ENCODE results near the gene TAS2R13.

Gene TAS2R13

DNA sequence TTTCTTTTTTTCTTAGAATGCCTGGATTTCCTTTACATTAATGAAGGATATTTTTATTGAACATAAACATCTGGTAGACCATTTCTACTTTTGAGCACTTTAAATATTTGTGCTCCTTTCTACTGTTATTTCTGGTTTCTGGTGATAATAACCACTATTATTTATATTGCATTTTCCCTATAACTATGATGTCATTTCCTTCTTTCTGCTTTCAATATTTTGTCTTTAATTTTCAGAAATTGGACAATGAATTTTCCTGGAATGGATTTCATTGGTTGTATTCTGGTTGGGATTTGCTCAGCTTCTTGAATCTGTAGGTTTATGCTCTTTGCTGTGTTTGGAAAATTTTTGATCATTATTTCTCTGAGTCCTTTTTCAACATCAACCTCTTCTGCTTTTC is 20.1 kb downstream of the TAS2R13 start:
- H3K79me1 ChIP-seq (ENCODE audit: low read depth, low read length): no peaks in the 10 kb centered on the region
- no peaks in the 10 kb centered on the region for H3K27me3 ChIP-seq (ENCODE audit: control insufficient read depth in 3 of 3, insufficient read depth in 3 of 3, low read depth in 1 of 3, low read length in 3 of 3)
- H2AK5ac ChIP-seq (ENCODE audit: low read depth, low read length): no peak overlapping the region

DNA sequence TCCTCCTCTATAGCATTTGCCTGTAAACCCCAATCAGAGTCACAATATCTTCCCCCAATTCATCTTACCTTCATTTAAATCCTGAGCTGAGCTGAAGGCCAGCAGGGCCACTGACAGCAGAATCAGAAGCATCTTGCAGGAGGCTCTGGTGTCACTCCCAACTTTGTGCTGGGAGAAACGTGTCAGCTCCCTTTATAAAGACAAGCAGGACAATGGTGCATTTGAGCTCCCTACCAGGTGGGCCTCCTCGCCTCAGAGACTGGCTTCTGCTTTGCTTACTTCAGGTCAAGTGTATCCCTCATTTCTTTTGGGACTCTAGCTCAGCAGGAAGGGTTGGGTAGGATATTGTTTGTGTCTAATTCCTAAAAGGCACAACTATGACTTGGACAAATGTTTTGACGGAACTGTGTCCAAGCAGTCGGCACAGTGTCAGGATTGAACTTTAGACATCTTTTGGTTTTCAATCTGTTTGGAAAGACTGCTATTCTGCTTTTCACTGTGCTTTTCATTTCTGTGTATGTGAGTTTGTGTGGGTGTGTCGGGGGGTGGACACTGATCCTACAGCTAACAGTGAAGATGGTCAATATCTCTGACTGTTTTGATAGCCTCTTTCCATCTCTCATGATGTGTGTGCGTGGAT is 25.2 kb downstream of the TAS2R13 start, which contains the start of gene PRH1:
PRH1 (minus strand) TSS at position 170 of the 640 bp plus-strand sequence; CDS start at position 132, 38 bp downstream.
- no peak within 1 kb of the TSS for H3K4me2 ChIP-seq (ENCODE audit: insufficient read depth, low read length, poor library complexity, severe bottlenecking)
- H3K27ac ChIP-seq (replicated peaks; ENCODE audit: low read length): no peak within 1 kb of the TSS
- no peaks in the 10 kb centered on the region for H3K27me3 ChIP-seq (ENCODE audit: control insufficient read depth in 3 of 3, insufficient read depth in 3 of 3, low read depth in 1 of 3, low read length in 3 of 3)
- no peak within 1 kb of the TSS for H3K14ac ChIP-seq (ENCODE audit: low read length)
- H2AK5ac ChIP-seq (ENCODE audit: low read depth, low read length): no peak within 1 kb of the TSS
- no CpG with 5 or more reads among the region's 6 CpGs for WGBS, 2 donors (ENCODE audit: extremely low coverage in 2 of 2, insufficient read length in 2 of 2, insufficient replicate concordance in 1 of 2)
- H3K4ac ChIP-seq (ENCODE audit: low read length): no peak within 1 kb of the TSS
- no peak within 1 kb of the TSS for H2BK15ac ChIP-seq (ENCODE audit: low read length)
- no peaks in the 10 kb centered on the region for H3K9me3 ChIP-seq (replicated peaks in 1 of 2; ENCODE audit: control insufficient read depth in 2 of 2, insufficient read depth in 1 of 2, low read depth in 1 of 2, low read length in 2 of 2)
- no peaks in the 10 kb centered on the region for H3K4me1 ChIP-seq (ENCODE audit: control insufficient read depth in 2 of 2, insufficient read depth in 1 of 2, low read depth in 1 of 2, low read length in 2 of 2)
- H3K9ac ChIP-seq (ENCODE audit: low read depth, low read length, poor library complexity): no peak within 1 kb of the TSS
- H3K4me3 ChIP-seq (ENCODE audit: low read length in 2 of 2): no peak within 1 kb of the TSS
- DNase-seq (ENCODE audit: low spot score): no peak
- H3K18ac ChIP-seq (ENCODE audit: low read length): no peak within 1 kb of the TSS
- H3K79me1 ChIP-seq (ENCODE audit: low read depth, low read length): no peaks in the 10 kb centered on the region
- H3K36me3 ChIP-seq (replicated peaks in 1 of 2; ENCODE audit: control insufficient read depth in 2 of 2, insufficient read depth in 2 of 2, low read length in 2 of 2): peaks cover 0 to 16% of the 10 kb centered on the region in 2 donors
- no peak within 1 kb of the TSS for H2AFZ ChIP-seq (ENCODE audit: low read length)
- no peak within 1 kb of the TSS for H2BK5ac ChIP-seq (ENCODE audit: low read length)
- no peak within 1 kb of the TSS for H2BK12ac ChIP-seq (ENCODE audit: low read length)
- H2BK120ac ChIP-seq (ENCODE audit: low read depth, low read length): no peak within 1 kb of the TSS
- H4K8ac ChIP-seq (ENCODE audit: low read depth, low read length): no peak within 1 kb of the TSS
- H3K23ac ChIP-seq (ENCODE audit: low read depth, low read length, poor library complexity): no peak within 1 kb of the TSS
- no peak within 1 kb of the TSS for H4K91ac ChIP-seq (ENCODE audit: low read depth, low read length, poor library complexity)

More for the DNA sequence above, 20.1 kb downstream of the TAS2R13 start:
- Histone ChIP-seq H4K91ac (ENCODE audit: low read depth, low read length, poor library complexity) (no peak overlapping the region), H3K36me3 (replicated peaks in 1 of 2; ENCODE audit: control insufficient read depth in 2 of 2, insufficient read depth in 2 of 2, low read length in 2 of 2) (no peaks in the 10 kb centered on the region), H2AFZ (ENCODE audit: low read length) (no peak overlapping the region), H3K27ac (replicated peaks; ENCODE audit: low read length) (no peak overlapping the region), H2BK120ac (ENCODE audit: low read depth, low read length) (no peak overlapping the region), H3K4me1 (ENCODE audit: control insufficient read depth in 2 of 2, insufficient read depth in 1 of 2, low read depth in 1 of 2, low read length in 2 of 2) (no peaks in the 10 kb centered on the region), H3K23ac (ENCODE audit: low read depth, low read length, poor library complexity) (no peak overlapping the region), H3K18ac (ENCODE audit: low read length) (no peak overlapping the region), H2BK15ac (ENCODE audit: low read length) (no peak overlapping the region), H3K4ac (ENCODE audit: low read length) (no peak overlapping the region), H3K9me3 (replicated peaks in 1 of 2; ENCODE audit: control insufficient read depth in 2 of 2, insufficient read depth in 1 of 2, low read depth in 1 of 2, low read length in 2 of 2) (no peaks in the 10 kb centered on the region), H3K9ac (ENCODE audit: low read depth, low read length, poor library complexity) (no peak overlapping the region), H4K8ac (ENCODE audit: low read depth, low read length) (no peak overlapping the region), H3K4me3 (ENCODE audit: low read length in 2 of 2) (no peak overlapping the region), H2BK12ac (ENCODE audit: low read length) (no peak overlapping the region), H2BK5ac (ENCODE audit: low read length) (no peak overlapping the region), H3K14ac (ENCODE audit: low read length) (no peak overlapping the region), H3K4me2 (ENCODE audit: insufficient read depth, low read length, poor library complexity, severe bottlenecking) (no peak overlapping the region)
- DNase-seq (ENCODE audit: low spot score): no peak

DNA sequence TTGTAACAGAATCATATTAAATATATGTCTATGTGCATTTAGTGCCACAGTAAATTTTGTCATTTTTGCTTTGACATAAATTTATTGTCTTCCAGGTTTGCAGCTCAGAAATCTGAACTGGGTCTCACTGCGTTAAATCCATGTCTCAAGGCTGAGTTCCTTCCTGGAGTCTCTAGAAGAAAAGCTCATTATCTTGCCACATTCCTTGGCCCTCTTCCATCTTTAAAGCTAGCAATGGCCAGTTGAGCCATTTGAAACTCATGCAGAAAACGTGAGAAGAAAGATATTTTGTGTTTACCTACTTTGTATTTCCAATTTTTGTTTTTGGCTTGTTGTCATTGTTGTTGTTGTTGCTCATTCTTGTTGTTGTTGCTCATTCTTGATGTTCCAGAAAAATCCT is 36.0 kb downstream of the TAS2R13 start:
- no peak for DNase-seq (ENCODE audit: low spot score)
- Histone ChIP-seq H2BK120ac (ENCODE audit: low read depth, low read length) (no peak overlapping the region), H3K4me3 (ENCODE audit: low read length in 2 of 2) (no peak overlapping the region), H3K79me1 (ENCODE audit: low read depth, low read length) (no peaks in the 10 kb centered on the region), H3K14ac (ENCODE audit: low read length) (no peak overlapping the region), H3K9ac (ENCODE audit: low read depth, low read length, poor library complexity) (no peak overlapping the region), H3K4me2 (ENCODE audit: insufficient read depth, low read length, poor library complexity, severe bottlenecking) (no peak overlapping the region), H2BK5ac (ENCODE audit: low read length) (no peak overlapping the region), H3K18ac (ENCODE audit: low read length) (no peak overlapping the region), H3K27me3 (ENCODE audit: control insufficient read depth in 3 of 3, insufficient read depth in 3 of 3, low read depth in 1 of 3, low read length in 3 of 3) (no peaks in the 10 kb centered on the region), H4K8ac (ENCODE audit: low read depth, low read length) (no peak overlapping the region), H2AK5ac (ENCODE audit: low read depth, low read length) (no peak overlapping the region), H2AFZ (ENCODE audit: low read length) (no peak overlapping the region), H3K4me1 (ENCODE audit: control insufficient read depth in 2 of 2, insufficient read depth in 1 of 2, low read depth in 1 of 2, low read length in 2 of 2) (no peaks in the 10 kb centered on the region), H2BK15ac (ENCODE audit: low read length) (no peak overlapping the region), H4K91ac (ENCODE audit: low read depth, low read length, poor library complexity) (no peak overlapping the region), H3K36me3 (replicated peaks in 1 of 2; ENCODE audit: control insufficient read depth in 2 of 2, insufficient read depth in 2 of 2, low read length in 2 of 2) (peaks cover 4 to 12% of the 10 kb centered on the region in 2 donors), H2BK12ac (ENCODE audit: low read length) (no peak overlapping the region), H3K4ac (ENCODE audit: low read length) (no peak overlapping the region), H3K23ac (ENCODE audit: low read depth, low read length, poor library complexity) (no peak overlapping the region), H3K27ac (replicated peaks; ENCODE audit: low read length) (no peak overlapping the region), H3K9me3 (replicated peaks in 1 of 2; ENCODE audit: control insufficient read depth in 2 of 2, insufficient read depth in 1 of 2, low read depth in 1 of 2, low read length in 2 of 2) (no peaks in the 10 kb centered on the region)
- no CpG with 5 or more reads among the region's 2 CpGs for WGBS, 2 donors (ENCODE audit: extremely low coverage in 2 of 2, insufficient read length in 2 of 2, insufficient replicate concordance in 1 of 2)

DNA sequence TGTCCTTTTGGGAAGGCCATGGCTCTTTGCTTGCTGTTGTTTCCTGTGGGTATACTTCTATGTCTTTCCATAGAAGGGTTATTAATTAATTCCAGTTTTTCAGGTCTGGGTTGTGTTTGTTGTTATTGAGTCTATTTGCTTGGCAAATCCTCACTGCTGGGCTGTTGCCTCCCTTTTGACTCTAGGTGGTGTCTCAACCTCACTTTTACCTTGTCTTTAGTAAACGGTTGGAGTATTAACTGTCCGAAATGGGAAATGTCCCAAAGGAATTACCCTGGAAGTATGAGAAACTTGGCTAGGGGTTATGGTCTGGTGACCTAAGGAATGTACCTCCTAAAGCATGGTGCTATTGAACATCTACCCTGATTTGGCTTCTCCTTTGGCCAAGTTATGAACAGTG is 42.0 kb downstream of the TAS2R13 start:
- no peak overlapping the region for H3K27ac ChIP-seq (replicated peaks; ENCODE audit: low read length)
- no peaks in the 10 kb centered on the region for H3K36me3 ChIP-seq (replicated peaks in 1 of 2; ENCODE audit: control insufficient read depth in 2 of 2, insufficient read depth in 2 of 2, low read length in 2 of 2)
- H4K8ac ChIP-seq (ENCODE audit: low read depth, low read length): no peak overlapping the region
- no CpG with 5 or more reads among the region's 2 CpGs for WGBS, 2 donors (ENCODE audit: extremely low coverage in 2 of 2, insufficient read length in 2 of 2, insufficient replicate concordance in 1 of 2)
- no peak overlapping the region for H2BK120ac ChIP-seq (ENCODE audit: low read depth, low read length)
- no peak overlapping the region for H2BK15ac ChIP-seq (ENCODE audit: low read length)
- peaks cover 0 to 2% of the 10 kb centered on the region in 2 donors for H3K9me3 ChIP-seq (replicated peaks in 1 of 2; ENCODE audit: control insufficient read depth in 2 of 2, insufficient read depth in 1 of 2, low read depth in 1 of 2, low read length in 2 of 2)
- H3K18ac ChIP-seq (ENCODE audit: low read length): no peak overlapping the region
- H2BK12ac ChIP-seq (ENCODE audit: low read length): no peak overlapping the region
- no peak overlapping the region for H3K9ac ChIP-seq (ENCODE audit: low read depth, low read length, poor library complexity)
- no peak overlapping the region for H3K4me2 ChIP-seq (ENCODE audit: insufficient read depth, low read length, poor library complexity, severe bottlenecking)
- no peak for DNase-seq (ENCODE audit: low spot score)
- H3K4me1 ChIP-seq (ENCODE audit: control insufficient read depth in 2 of 2, insufficient read depth in 1 of 2, low read depth in 1 of 2, low read length in 2 of 2): no peaks in the 10 kb centered on the region
- H2AFZ ChIP-seq (ENCODE audit: low read length): no peak overlapping the region
- no peak overlapping the region for H3K14ac ChIP-seq (ENCODE audit: low read length)
- H4K91ac ChIP-seq (ENCODE audit: low read depth, low read length, poor library complexity): no peak overlapping the region
- H3K27me3 ChIP-seq (ENCODE audit: control insufficient read depth in 3 of 3, insufficient read depth in 3 of 3, low read depth in 1 of 3, low read length in 3 of 3): no peaks in the 10 kb centered on the region
- no peak overlapping the region for H3K23ac ChIP-seq (ENCODE audit: low read depth, low read length, poor library complexity)
- H3K79me1 ChIP-seq (ENCODE audit: low read depth, low read length): no peaks in the 10 kb centered on the region
- no peak overlapping the region for H2BK5ac ChIP-seq (ENCODE audit: low read length)
- no peak overlapping the region for H3K4ac ChIP-seq (ENCODE audit: low read length)
- H3K4me3 ChIP-seq (ENCODE audit: low read length in 2 of 2): no peak overlapping the region
- H2AK5ac ChIP-seq (ENCODE audit: low read depth, low read length): no peak overlapping the region
